NCI-H1930 (cell line): ENCODE data around the gene DLG2.
"Not testable (repeated sequence)": the region's sequence is repeated elsewhere in the genome, so short reads cannot be mapped to it uniquely, and the experiment has no call there.

Experiments used
- DNase-seq, 2 experiments: peaks; one replicate each; lab custom pipeline; 2025; lab: John Stamatoyannopoulos, UW

Gene DLG2

DNA sequence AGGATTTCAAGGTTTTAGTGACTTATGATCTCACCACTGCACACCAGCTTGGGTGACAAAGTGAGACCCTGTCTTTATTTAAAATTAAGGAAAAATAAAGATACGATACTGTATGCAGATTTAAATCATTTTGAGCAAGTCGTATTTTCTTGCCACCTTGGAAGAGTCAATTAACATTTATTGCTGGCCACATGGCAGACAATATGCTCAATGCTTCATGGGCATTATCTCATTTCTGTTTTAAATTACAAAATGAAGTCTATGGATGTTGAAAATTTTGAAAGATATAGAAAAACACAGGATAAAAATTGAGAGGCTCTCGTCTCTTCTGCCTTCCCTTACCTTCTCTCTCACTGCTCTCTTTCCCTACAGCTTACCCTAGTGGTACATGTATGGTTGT, 1992.0 kb downstream of the DLG2 start:
- no peak for DNase-seq

DNA sequence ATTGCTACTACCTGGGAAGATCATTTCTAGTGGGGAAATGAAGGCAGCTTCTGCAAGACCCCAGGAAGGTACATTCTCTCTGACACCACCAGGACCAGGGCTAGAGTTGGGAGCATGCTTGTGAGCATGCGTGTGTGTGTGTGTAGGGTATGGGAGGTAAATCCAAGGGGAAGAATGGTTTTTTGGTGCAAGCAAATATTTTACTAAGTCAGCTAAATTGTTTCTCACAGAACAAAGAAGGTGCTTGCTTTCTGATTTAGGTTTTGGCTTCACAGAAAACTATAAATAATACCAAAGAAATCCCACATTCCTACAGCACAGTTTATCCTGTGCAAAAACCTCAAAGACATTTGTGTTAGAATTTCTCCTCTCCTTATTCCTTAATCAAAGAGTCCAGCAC, 1996.9 kb downstream of the DLG2 start:
- no peak for DNase-seq

DNA sequence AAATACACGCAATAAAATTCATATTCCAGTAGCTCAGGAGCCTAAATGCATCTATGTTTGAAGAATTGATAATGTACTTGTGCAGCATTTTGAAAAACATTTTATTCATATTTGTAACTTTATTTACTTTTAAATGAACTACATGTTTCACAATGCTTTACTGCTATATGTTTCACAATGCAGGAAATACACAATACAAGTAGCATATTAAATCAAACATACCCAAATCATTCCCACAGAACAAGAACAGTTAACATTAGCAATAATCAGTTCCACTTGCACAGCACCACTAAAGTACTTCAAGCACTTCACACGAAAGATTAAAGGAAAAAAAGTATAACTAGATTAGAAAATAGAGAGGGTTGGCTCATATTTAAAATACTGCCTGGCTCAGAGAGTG, 1997.4 kb downstream of the DLG2 start:
- no peak for DNase-seq

DNA sequence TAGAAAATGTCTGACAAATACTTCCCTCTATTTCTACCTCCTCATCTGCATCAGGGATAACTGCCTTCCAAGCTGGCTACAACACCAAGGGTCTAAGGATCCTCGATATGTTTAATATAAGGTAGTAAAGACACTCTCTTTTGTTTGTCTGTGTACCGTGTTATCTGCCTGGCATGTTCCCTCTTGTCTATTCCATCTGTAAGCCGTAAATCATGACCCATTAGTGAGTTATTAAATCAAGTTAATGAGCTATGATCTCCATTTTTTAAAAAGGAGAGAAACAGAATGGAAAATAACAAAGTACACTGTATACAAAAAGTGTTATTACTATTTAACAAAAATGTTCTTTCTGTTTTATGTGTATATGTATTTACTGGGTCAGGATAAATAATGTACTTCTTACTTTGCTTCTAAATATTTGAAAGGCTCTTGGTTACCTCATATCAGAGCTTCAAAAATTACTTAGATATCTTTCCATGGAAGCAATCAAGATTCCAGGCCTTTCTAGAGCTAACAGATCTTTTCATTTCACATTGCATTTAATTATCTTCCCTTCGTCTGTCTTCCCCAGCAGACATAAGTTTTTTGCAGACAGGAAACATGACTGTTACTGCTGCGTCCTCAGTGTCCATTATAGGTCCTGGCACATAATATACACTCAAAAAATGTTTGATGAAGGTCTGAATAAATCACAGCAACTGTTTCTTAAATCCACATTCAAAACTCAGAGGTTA, 1998.4 kb downstream of the DLG2 start:
- peak in 1 of 2 experiments; percentile 8 for DNase-seq

DNA sequence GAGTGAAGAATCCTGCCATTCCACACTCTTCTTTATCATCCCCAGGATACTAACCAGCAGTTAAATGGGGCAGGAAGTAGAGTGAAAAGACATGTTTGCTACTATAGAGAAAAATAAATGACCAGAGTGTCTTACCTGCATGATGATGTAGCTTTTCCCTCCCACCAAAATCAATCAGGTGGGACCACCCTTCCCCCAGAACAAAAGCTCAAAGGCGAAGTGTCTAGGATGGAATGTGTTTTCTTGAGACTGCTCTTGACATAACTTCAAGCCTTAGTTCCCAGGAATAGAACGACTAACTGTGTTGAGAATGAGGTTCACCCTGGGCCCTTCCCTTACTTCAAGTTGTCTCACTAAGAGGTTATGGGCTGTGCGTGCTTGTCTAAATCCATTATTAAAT, 2001.8 kb downstream of the DLG2 start:
- no peak for DNase-seq

DNA sequence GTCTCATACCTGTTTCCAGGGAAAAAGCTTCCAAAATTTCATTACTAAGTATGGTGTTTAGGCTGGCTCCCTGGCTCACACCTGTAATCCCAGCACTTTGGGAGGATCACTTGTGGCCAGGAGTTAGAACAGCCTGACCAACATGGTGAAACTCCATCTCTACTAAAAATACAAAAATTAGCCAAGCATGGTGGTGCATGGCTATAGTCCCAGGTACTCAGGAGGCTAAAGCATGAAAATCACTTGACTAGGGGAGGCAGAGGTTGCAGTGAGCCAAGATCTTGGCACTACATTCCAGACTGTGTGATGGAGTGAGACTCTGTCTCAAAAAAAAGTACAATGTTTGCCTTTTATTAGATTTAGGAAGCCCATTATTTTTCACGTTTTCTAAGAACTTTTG, 2009.5 kb downstream of the DLG2 start:
- no peak for DNase-seq

DNA sequence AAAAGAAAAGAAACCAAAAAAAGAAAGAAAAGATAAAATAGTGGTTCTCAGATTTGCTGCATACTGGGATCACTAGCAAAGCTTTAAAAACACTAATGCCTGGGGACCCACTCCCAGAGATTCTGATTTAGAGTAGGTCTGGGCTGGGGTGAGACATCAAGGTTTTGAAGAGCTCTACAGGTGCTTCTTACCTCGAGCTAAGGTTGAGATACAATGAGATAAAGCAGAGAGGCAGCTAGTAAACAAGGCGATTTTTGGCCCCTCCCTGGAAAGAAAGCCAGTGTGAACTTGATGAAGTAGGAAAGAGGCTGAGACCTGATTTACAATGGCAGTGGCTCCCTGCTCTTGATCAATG, 2013.4 kb downstream of the DLG2 start:
- no peak for DNase-seq

DNA sequence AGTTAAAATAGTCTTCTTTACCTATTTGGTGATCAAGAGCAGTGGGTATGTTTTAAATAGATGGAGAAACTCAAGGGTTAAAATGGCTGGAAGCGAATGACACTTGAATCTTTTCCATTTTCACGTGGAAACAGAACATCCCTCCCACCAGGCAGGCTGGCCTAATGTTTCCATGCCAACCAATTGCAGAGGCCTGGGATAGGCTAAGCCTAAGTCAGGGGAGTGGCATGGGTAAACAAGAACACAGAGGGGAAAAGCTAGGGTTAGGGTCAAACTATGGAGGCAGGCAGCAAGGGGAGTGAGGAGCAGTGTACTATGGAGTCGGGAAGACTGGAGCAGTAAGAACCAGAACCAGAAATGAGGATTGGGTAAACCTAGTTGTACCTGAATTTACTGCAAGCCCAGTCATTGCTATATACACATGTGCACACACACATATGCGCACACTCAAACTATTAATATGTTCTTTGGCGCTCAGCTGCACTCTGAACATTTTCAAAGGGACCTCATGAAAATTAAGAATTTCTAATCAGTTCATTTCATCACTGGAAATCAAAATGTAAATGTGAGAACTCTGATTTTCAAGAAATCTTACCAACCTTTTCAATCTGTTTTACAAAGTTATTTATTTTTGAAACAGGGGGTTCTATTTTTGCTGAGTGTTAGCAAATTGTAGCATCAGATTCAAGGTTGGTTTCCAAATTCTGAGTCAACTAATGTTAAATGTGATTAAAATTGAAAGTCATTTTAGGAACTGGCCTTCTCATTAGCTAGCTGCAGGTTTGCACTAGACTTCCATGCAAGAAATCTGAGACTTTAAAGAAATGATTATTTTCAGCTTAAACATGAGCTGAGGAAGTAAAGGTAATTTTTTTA, 2014.0 kb downstream of the DLG2 start:
- peak; percentile 9 to 14 for DNase-seq

DNA sequence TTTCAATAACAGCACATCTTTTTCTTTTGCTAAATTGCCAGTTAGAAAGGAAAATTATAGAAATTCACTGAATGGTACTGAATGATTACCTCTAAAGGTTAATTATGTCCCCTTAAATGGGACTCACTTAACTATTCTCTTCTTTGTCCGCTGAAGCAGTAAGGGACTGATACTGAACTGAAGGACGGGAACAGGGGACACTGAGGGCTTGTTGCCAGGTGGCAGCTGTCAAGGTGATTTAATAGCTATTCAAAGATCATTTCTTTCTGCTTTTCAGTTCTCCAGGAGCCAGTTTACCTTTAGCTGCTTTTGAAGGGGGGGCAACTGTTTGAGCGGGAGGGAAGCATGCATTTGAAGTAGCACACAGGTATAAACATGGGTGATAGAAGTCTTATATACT, 2015.5 kb downstream of the DLG2 start:
- DNase-seq: peak; percentile 66 to 86

DNA sequence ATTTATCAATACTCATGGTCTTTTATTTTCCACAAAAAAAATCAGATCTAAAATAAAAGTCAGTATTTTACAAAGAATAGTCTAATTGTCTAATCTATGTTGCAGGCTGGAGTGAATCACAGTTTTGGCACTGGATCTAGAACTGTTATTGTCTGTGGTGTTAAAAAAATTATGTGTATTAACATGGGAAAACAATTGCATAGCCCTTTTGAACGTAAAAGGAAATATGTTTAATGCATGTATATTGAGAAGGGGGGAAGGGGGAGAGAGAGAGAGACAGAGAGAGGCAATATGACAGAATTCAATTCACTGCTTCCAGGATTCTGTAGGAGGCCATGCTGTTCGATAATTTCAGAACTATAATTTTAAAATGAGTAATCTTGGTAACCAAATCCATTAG, 2016.1 kb downstream of the DLG2 start:
- DNase-seq: no peak

DNA sequence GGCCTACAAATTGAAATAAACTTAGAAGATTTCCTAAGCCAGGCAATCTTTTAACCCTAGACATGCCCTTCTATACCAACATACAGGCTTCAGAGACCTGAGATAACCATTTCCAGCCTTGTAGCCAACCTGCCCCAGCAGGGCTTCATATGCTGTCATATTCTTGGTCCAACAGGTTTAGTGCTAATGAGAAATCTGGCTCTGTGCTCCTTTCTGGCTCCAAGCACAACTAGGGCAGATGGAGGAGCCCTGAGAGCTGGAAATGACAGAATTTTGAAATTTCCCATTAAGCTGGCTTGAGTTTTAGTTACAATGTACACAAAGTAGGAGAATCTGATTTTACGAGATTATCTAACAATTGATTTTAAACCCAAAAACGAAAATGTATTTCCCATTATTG, 2018.0 kb downstream of the DLG2 start:
- DNase-seq: no peak

DNA sequence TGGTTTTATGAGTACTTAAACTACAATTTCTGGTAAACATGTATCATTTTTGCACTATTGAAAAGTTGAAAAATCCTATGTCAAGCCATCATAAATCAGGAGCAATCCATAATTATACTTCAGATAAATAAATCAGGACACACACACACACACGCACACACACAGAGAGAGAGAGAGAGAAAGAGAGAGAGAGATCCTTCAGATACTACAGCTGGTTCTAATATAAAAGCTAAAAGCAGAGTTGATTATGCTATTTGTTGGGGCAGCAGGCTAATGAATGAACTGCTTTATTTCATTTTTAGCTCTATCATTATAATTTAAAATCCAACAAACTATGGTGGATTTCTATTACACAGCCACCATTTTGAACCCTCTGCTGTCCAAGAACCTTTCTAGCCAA, 2018.6 kb downstream of the DLG2 start:
- no peak for DNase-seq

DNA sequence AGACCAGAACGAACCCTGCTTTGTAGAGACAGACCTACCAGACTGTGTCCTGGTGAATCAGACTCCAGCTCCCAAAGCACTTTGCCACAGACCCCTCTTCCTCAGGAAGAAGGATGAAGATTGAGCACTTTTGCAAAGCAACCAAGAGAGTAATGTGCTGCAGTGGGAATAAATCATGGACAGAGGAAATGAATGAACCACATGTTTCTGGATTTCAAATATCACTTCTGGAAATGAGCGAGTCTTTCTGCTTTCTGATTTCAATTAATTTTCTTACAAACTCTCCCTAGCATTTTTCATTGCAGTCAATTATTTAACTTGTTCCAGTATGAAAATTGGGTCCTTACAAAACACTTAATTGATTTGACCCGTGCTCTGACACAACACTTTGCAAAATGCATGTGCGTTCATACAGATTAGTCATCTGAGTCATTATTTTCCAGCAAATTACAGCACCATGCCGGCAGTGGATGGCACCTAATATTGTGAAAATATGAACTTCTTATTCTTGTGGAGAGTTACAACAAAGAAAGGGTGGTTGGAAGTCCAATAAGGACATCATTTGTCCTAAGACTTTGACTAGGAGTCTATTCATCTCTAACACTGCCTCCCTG, 2025.1 kb downstream of the DLG2 start:
- DNase-seq: no peak

DNA sequence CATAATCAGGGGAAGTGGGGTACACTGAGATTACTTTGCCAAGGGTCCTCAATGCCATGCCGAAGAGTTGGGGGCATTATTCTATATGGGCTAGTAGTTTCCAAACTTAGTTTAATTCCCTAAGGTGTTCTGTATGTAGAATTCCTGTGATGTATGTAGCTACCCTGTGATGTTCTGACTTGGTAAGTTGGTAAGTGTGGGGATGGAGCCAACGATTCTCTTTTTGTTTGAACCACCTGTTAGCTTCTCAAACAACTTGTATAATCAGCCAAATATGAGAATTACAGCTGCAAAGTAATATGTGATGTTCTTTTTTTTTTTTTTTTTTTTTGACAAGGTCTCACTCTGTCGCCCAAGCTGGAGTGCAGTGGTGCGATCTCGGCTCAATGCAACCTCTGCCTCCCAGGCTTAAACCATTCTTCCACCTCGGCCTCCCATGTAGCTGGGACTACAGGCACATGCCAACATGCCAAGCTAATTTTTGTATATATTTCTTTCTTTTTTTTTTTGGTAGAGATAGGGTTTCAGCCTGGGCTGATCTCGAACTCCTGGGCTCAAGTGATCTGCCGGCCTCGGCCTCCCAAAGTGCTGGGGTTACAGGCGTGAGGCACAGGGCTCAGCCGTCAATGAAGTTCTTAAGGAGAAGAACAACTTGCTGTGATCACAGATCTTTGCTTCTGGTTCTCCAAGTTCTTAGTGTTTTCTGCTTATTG, 2025.8 kb downstream of the DLG2 start:
- no peak for DNase-seq

DNA sequence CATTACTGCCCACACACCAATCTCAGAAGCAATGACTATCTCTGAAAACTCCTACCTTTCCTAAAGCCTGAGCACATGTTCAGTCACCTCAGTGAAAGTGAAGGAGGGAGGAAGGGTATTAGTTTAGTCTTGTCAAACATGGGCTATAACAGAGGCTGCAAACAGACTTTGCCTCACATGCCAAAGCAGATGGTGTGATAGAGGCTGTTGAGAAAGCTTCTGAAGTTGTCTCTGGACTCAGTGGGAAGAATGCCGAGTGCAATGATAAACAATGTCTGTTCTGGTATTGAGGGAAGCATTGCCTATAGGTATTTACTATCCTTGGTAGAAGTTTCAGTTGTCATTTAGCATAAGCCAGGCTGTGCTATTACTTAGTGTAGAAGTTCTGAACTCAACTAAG, 2026.5 kb downstream of the DLG2 start:
- DNase-seq: no peak

DNA sequence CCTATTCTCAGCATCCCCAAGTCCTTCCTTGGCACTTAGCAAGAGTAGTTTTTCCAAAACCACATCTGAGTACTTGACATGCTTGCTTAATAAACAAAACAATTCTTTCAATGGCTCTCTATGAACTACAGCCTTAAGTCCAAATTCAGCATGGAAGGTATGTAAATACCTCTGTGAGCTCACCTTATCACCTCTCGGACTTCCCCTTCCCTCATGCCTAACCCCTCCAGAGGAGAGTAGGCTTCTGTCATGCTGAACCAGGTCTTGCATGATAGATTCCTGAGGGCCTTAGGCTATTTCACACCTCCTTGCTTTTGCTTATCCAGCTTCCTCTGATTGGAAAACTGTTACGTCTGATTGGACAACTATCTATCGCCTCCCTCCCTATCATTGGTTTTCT, 2028.1 kb downstream of the DLG2 start:
- no peak for DNase-seq

DNA sequence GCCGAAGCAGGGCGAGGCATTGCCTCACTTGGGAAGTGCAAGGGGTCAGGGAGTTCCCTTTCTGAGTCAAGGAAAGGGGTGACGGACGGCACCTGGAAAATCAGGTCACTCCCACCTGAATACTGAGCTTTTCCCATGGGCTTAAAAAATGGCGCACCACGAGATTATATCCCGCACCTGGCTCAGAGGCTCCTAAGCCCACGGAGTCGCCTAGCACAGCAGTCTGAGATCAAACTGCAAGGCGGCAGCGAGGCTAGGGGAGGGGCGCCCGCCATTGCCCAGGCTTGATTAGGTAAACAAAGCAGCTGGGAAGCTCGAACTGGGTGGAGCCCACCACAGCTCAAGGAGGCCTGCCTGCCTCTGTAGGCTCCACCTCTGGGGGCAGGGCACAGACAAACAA, 2039.3 kb downstream of the DLG2 start:
- DNase-seq: not testable (repeated sequence)

DNA sequence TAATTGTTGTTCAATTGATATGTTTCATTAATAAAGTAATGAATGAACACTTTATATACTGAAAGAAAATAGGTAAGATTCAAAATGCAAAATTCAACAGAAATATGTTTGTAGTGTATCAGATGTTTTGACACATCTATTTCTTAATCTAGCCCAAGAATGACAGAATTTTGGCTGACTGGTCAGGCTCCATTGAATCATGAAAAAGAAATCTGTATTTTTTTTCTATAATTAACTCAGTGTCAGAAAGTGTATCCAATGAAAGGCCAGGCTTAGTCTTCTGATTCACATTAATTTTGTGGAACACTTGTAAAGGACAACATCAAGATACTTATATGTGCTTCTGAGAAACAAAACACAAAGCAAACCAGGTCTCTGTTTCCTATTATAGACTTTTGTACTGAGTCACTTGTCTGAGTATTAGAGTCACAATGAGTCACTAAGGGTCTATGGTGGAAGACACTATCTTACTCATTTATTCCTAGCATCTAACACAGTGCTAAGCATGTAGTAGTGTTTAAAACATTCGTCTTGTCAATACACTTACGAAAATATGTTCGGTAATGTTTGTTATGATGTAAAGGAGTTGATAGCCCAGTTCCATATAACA, 2043.3 kb downstream of the DLG2 start:
- DNase-seq: no peak

DNA sequence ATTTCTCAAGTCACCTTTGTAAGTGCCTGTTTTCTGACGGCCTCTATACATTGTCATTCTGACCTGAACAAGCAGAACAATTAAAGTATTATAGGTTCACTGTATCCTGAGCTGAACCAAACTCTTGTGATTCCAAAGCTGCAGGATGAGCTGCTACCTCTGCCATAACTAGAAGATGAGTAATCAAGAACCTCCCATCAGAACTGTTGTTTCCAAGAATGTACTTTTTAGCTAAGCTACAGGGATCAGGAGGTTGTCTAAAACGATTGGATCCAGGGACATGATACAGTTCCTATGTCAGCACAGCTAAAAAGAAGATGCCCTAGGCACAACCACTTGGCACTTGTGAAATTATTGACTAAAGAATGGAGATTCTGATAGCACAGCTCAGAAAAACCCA, 2052.6 kb downstream of the DLG2 start:
- no peak for DNase-seq

DNA sequence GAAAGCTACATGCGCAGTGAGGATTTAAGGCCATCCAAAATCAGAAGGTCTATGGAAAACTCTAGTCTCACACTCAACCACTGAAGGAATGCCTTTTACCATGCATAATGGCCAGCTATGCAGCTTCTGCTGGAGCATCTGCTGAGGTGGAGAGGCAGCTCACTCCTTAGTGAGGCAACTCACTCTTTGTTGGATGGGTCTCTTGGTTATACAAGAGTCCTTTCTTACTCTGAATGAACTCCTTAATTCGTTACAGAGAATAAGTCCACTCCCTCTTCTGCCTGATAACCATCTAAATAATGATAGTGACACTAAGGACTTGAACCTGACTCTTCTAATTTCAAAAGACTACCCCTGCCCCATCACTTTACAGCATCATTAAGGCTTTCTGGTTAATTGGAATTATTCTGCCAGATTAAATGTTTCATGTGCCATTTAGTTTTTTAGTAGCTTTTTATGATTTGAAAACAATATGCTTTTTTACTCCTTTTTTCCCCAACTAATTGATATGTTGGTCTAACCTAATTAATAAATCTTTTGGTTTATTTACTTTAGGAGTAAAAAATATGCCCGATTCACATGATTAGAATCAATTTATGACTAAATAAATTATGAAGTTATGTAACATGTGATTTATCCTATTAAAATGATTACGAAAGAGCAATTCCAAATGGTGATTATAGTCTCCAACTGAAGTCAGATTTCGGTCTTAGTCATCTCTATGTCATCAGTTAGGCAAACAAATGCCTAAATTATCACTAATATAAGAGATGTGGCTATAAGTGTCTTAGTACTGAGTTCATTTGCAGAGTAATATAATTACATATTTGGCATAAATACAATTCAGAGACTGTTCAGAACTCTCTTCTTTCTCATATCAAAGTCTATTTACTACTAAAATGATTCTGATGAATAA, 2054.3 kb downstream of the DLG2 start:
- no peak for DNase-seq

DNA sequence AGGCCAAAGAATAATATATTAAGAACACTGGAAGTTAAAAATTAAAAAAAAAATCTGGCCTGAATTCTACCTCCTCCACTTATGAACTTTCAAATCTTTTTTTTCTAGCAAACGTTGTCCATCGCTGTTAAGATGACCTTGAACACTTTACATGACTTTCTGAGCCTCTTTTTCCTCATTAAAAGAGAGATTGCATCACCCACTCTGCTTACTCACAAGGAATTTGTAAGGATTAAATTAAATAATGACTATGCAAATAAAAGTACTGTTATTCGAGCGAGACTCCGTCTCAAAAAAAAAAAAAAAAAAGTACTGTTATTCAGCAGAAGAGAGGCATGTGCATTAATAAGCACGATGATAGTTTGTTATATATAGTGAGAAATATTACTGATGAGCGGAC, 2055.8 kb downstream of the DLG2 start:
- DNase-seq: no peak
